Endothelial cell of umbilical vein (primary cell): Measurements from ENCODE around the gene SHISA2. TPM values are rescaled to one million over a fixed set of nuclear protein-coding genes. Genes with fewer than 3 reads are reported as not detected.

Experiments used
- BruUV-seq: library from RNA; stranded (reverse); fragments of 400-500 nt; replicated peaks from 2 replicates; lab custom pipeline; 2021; lab: Mats Ljungman, UMichigan
- CTCF ChIA-PET: fragments of 300-600, 350-600 bp; sonication (Branson Sonifier 250); formaldehyde crosslinking; loops from one replicate; lab custom pipeline; 2021; ENCODE audit warnings: antibody characterized with exemption, inconsistent platforms; lab: Charles Lee
- POLR2A ChIA-PET: fragments of 300-600, 350-600 bp; sonication (Branson Sonifier 250); formaldehyde crosslinking; loops from one replicate; lab custom pipeline; 2021; ENCODE audit warnings: antibody characterized with exemption, inconsistent platforms; lab: Charles Lee
- DNase-seq: peaks from one replicate; pipeline ENCODE4 v3.0.0-alpha.2; 2011; ENCODE audit warnings: low read depth, low spot score
- FAIRE-seq: peaks from 2 replicates; lab custom pipeline; 2011; peaks lifted over from hg19 to GRCh38; lab: Jason Lieb, UNC
- H2AFZ ChIP-seq: 2 replicates; pipeline ENCODE4 v1.6.0; 2012; ENCODE audit warnings: low read depth, low read length, control low read depth, inconsistent platforms
- H3K27ac ChIP-seq: 2 replicates; pipeline ENCODE4 v1.5.1; 2011; ENCODE audit warnings: low read depth, mild to moderate bottlenecking, control low read depth, low read length, moderate library complexity; ENCODE audit not compliant: insufficient read depth
- H3K27me3 ChIP-seq, 2 experiments: 2 replicates each; pipeline versions ENCODE4 v1.6.0 to v1.6.1; 2011; ENCODE audit warnings: low read length in 2 of 2, mixed read lengths in 1 of 2; ENCODE audit not compliant: control insufficient read depth in 2 of 2, insufficient read depth in 2 of 2
- H3K36me3 ChIP-seq, 2 experiments: 2 replicates in 1 of 2; 3 replicates in 1 of 2; pipeline ENCODE4 v1.5.1; 2011; ENCODE audit warnings: low read length in 2 of 2, mild to moderate bottlenecking in 1 of 2, moderate library complexity in 1 of 2; ENCODE audit not compliant: control insufficient read depth in 2 of 2, insufficient read depth in 2 of 2; ENCODE audit errors: extremely low read depth in 1 of 2
- H3K4me1 ChIP-seq: 3 replicates; pipeline ENCODE4 v1.5.1; 2011; ENCODE audit warnings: mild to moderate bottlenecking, low read length; ENCODE audit not compliant: control insufficient read depth, insufficient read depth; ENCODE audit errors: extremely low read depth
- H3K4me2 ChIP-seq: 2 replicates; pipeline ENCODE4 v1.6.1; 2011; ENCODE audit warnings: low read length, control low read depth, mixed read lengths; ENCODE audit not compliant: insufficient read depth
- H3K4me3 ChIP-seq, 3 experiments: fragments of 200-600 bp in 1 of 3; sonication (generic), shearing (Covaris generic) in 1 of 3; replicated peaks in 1 of 3; 2 replicates each; pipeline ENCODE4 v1.5.1; 2011 to 2016; ENCODE audit warnings: control low read depth in 3 of 3, low read length in 3 of 3, mild to moderate bottlenecking in 2 of 3, inconsistent platforms in 1 of 3, low read depth in 1 of 3, moderate library complexity in 1 of 3; ENCODE audit not compliant: insufficient read depth in 1 of 3
- H3K79me2 ChIP-seq: 2 replicates; pipeline ENCODE4 v1.6.0; 2012; ENCODE audit warnings: low read length, inconsistent platforms; ENCODE audit not compliant: control insufficient read depth, insufficient read depth
- H3K9ac ChIP-seq: replicated peaks from 2 replicates; pipeline ENCODE3; 2011; ENCODE audit warnings: low read length, control low read depth; ENCODE audit not compliant: insufficient read depth; ENCODE audit errors: extremely low read depth
- H3K9me1 ChIP-seq: replicated peaks from 3 replicates; pipeline ENCODE4 v1.6.0; 2011; ENCODE audit warnings: mild to moderate bottlenecking, low read length; ENCODE audit not compliant: control insufficient read depth, insufficient read depth; ENCODE audit errors: extremely low read depth
- H3K9me3 ChIP-seq: replicated peaks from 2 replicates; pipeline ENCODE4 v1.5.1; 2012; ENCODE audit warnings: low read length, inconsistent platforms; ENCODE audit not compliant: control insufficient read depth, insufficient read depth
- H4K20me1 ChIP-seq: replicated peaks from 2 replicates; pipeline ENCODE3; 2011; ENCODE audit warnings: mild to moderate bottlenecking, low read length; ENCODE audit not compliant: control insufficient read depth, insufficient read depth; ENCODE audit errors: extremely low read depth
- CTCF ChIP-seq, 2 donors: IDR thresholded peaks; 1 replicate in 1 of 2; 2 replicates in 1 of 2; pipeline ENCODE4 v1.5.1; 2011; ENCODE audit warnings: low read length in 2 of 2, mild to moderate bottlenecking in 2 of 2, moderate library complexity in 2 of 2, control low read depth in 1 of 2, inconsistent platforms in 1 of 2, low read depth in 1 of 2; ENCODE audit not compliant: insufficient read depth in 1 of 2; ENCODE audit errors: extremely low read depth in 1 of 2
- EZH2 ChIP-seq: IDR thresholded peaks from 2 replicates; pipeline ENCODE4 v1.6.1; 2012; ENCODE audit warnings: borderline replicate concordance, low read depth, mild to moderate bottlenecking, moderate library complexity, low read length, inconsistent platforms; ENCODE audit not compliant: severe bottlenecking
- FOS ChIP-seq: IDR thresholded peaks from 2 replicates; pipeline ENCODE4 v1.6.1; 2011; ENCODE audit warnings: mild to moderate bottlenecking, low read length, moderate library complexity, borderline replicate concordance; ENCODE audit not compliant: insufficient read depth
- MAX ChIP-seq: IDR thresholded peaks from 2 replicates; pipeline ENCODE4 v1.6.1; 2011; ENCODE audit not compliant: insufficient read depth, insufficient read length
- MYC ChIP-seq: IDR thresholded peaks from one replicate; pipeline ENCODE4 v1.6.1; 2011; ENCODE audit warnings: mild to moderate bottlenecking, low read depth, low read length
- POLR2A ChIP-seq: IDR thresholded peaks from 2 replicates; pipeline ENCODE4 v1.6.1; 2012; ENCODE audit warnings: low read depth, mild to moderate bottlenecking, control low read depth, low read length
- POLR2AphosphoS5 ChIP-seq: IDR thresholded peaks from 2 replicates; pipeline ENCODE4 v1.6.1; 2012; ENCODE audit warnings: low read depth, mild to moderate bottlenecking, control low read depth, low read length, moderate library complexity; ENCODE audit not compliant: insufficient read depth
- dilution Hi-C: fragments of 300-500 bp; cut with MboI; formaldehyde crosslinking; loops from one replicate; pipeline ENCODE4 v1.15.0; 2019; ENCODE audit warnings: low sequenced_read_pairs; ENCODE audit not compliant: extremely low pct_ligation_motif_present
- intact Hi-C: fragments of 100-400 bp; cut with micrococcal nuclease; formaldehyde crosslinking; loops from one replicate; pipeline ENCODE4 v1.10.0; 2022
- polyA plus RNA-seq, 4 experiments: library from polyadenylated mRNA; depleted of rRNA in 3 of 4; stranded (reverse) in 3 of 4; unstranded in 1 of 4; fragments of >200 nt; gene quantifications; 2 replicates each; pipeline versions ENCODE4 v1.2.1 to v1.2.3, GENCODE V29; 2011 to 2012; ENCODE audit warnings: missing spikeins in 1 of 4
- total RNA-seq: library from RNA; stranded (reverse); gene quantifications from 2 replicates; pipeline ENCODE4 v1.2.3, GENCODE V29; 2021

SHISA2 gene
- total and polyA plus RNA-seq, 2 donors (not counting 3 experiments of a cell fraction or from before 2014, with no cell fraction given) = 1.5 to 2.5 TPM

- intact Hi-C loops = no loop called here
- TF ChIP-seq MAX (no peak), FOS (no peak), POLR2AphosphoS5 (no peak), EZH2 (no peak), POLR2A (no peak), CTCF (IDR thresholded peaks at IDR 0.05; ENCODE audit: extremely low read depth in 1 of 2, insufficient read depth in 1 of 2, low read depth in 1 of 2, low read length in 2 of 2) (peak; percentile 61 to 73), MYC (no peak)
- Histone ChIP-seq H3K4me1 (no peaks in the 10 kb centered on the region), H3K36me3 (no peaks in the 10 kb centered on the region), H2AFZ (no peak overlapping the region), H3K27ac (no peak overlapping the region), H3K79me2 (no peaks in the 10 kb centered on the region), H3K9me3 (no peaks in the 10 kb centered on the region), H3K27me3 (no peaks in the 10 kb centered on the region), H3K4me3 (no peak overlapping the region), H4K20me1 (no peaks in the 10 kb centered on the region), H3K9me1 (no peaks in the 10 kb centered on the region), H3K4me2 (no peak overlapping the region), H3K9ac (no peak overlapping the region)
- no TSS peak for BruUV-seq
- CTCF ChIA-PET = interaction anchor here (0.6 to 2.3 kb wide), 12 partner anchors 10 to 136 kb away, joined by 3 to 7 read pairs (median 4); no protein-coding TSS in a partner anchor
- dilution Hi-C loops = no loop called here
- FAIRE-seq (peak; percentile 40), DNase-seq (peak; percentile 40)
- POLR2A ChIA-PET = no interaction called here
Observed at GRCh38 chr13:26037302-26037701, 14.5 kb downstream of the SHISA2 start.
